GM18907 (cell line): ENCODE data around the gene NMUR2.

Experiments used
- ATAC-seq: cut with Tn5 transposase; IDR thresholded peaks from one replicate; pipeline ENCODE4 v1.9.1; 2021; ENCODE audit warnings: mild to moderate bottlenecking, moderate library complexity; ENCODE audit not compliant: unreplicated experiment

The NMUR2 gene

GRCh38 chr5:152372875-152373274 lies 32.2 kb downstream of the NMUR2 start:
- ATAC-seq = no peak

GRCh38 chr5:152369298-152369697 lies 35.8 kb downstream of the NMUR2 start:
- ATAC-seq = no peak

GRCh38 chr5:152367554-152367953 lies 37.5 kb downstream of the NMUR2 start:
- no peak for ATAC-seq

DNA sequence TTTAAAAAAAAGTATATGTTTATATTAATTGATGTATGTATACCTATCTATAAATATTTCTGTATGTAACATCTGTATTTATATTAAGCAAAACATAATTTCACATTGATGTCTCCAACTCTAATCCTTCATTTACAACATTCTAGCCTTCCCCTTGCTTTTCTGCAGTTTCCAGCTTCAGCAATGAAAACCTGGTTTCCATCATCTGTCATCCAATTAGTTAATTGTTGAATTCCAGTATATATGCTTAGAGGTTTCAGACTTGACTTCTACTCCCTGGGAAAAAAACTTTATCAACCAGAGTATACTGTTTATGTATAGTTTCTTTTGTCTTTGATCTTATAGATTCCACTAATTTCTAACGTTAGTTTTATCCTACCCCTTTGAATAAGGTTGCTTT lies 38.4 kb downstream of the NMUR2 start:
- no peak for ATAC-seq

DNA sequence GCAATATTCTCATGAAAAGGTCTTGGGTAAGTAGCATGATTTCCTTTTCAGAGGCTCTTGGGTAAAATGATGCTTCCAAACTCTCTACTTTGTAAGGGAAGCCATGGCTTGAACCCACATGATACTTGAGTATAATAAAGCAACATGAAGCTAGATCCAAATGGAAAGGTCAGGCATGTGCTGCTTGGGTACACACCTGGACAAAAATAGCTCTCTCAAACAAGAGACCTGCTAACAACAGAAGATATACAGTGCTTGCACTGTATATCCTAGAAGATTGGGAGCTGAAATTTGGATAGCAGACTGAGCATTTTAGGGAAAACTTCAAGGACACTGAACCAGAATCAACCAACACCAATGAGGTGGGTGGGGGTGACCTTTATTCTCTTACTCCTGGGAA lies 40.2 kb downstream of the NMUR2 start:
- ATAC-seq = no peak

- ATAC-seq = no peak
Measured at GRCh38 chr5:152364172-152364571, 40.9 kb downstream of the NMUR2 start.

GRCh38 chr5:152358861-152359568 lies 46.1 kb downstream of the NMUR2 start:
- no peak for ATAC-seq

GRCh38 chr5:152356506-152356905 lies 48.6 kb downstream of the NMUR2 start:
- no peak for ATAC-seq

DNA sequence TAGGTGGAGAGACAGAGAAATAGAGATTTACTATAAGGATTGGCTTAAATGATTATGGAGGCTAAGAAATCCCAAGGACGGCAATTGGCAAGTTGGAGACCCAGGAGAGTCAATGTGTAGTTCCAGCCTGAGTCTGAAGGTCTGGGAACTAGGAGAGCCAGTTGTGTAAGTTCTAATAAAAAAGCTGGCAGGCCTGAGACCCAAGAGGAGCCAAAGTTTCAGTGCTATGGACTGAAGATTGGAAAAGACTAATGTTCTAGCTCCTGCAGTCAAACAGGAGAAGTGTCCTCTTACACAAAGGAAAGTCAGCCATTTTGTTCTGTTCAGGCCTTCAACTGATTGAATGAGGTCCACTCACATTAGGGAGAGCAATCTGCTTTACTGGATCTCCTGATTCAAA lies 50.0 kb downstream of the NMUR2 start:
- ATAC-seq = no peak

DNA sequence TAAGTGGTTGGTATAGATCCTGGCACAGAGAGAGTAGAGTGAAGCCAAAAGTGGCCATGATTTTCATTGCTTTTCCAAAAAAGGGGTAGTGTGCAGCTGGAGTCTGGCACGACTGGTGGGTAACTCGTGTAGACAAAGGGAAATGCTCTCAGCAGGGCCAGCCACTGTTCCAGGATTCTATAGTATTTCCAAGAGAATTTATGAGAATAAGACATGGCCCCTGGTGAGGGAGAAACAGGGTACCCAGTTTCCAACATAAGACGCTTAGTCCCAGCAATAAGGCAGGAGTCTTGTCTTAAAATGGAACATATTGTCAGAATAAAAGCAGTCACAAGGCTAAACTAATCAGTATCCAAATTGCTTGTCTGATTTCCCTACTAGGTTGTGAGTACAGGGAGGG lies 52.1 kb downstream of the NMUR2 start:
- no peak for ATAC-seq

DNA sequence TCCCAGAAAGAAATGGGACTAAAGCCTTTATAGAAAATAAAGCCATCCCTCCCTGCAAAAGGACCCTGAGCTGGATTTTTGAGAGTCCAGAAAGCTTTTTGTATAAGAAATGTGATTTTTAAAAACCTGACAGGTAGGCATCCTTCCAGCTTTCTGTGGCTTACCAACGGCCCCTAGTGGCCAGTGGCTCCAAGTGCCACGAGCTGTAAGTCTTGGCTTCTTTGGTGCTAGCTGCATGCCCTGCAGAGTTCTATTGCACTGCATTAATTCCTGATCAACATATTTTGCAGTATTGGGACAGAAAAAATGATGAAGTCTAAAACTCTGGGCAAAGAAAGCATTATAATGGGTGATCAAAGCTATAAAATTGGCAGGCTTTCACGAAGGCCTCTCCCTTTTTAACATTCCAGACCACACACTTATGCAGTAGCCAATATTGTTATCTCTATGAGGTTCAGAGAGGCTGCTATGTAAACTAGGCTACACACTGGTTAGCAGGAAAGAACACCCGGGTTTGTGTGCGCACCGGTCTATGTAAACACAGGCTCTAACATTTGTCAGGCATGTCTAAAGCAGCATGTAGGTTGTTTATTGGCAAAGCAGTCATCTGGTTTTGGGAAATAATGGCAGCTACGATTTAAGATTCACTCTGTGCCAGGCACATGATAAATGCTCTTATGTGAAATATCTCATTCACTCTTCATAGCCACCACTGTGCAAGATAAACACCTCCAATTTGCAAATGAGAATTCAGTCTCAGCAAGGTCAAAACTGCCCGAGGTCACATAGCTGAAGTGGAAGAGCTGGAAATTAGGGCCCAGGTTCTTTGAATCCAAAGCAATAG lies 55.2 kb downstream of the NMUR2 start:
- ATAC-seq = peak; percentile 89
